Stimulated activated naive CD4-positive, alpha-beta T cell treated with Interleukin-2 at 50 U/mL for 16 hours (primary cell): ENCODE measurements around the gene IL18BP.
A peak's percentile ranks its signal among the peaks of the same experiment; 100 is the strongest.

Experiments used
- DNase-seq: peaks from one replicate; lab custom pipeline; 2025; lab: John Stamatoyannopoulos, UW

IL18BP gene

GRCh38 chr11:71998649-71999310 is at the start of gene IL18BP:
IL18BP (plus strand) TSS chr11:71998909; CDS start chr11:71999985, 1,076 bp downstream.
- DNase-seq: peak; percentile 3

DNA sequence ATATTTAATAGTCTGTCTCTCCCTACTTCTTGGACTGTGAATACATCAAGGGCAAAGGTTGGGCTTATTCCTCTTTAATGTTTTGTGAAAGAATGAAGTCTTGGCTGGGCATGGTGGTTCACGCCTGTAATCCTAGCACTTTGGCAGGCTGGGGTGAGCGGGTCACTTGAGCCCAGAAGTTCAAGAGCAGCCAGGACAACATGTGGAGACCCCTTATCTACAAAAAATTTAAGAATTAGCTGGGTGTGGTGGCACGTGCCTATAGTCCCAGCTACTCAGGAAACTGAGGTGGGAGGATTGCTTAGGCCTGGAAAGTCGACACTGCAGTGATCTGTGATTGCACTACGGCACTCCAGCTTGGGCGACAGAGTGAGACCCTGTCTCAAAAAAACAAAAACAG is 49.7 kb upstream of the IL18BP start:
- DNase-seq: no peak

- DNase-seq: no peak
These were observed 46.9 kb upstream of the IL18BP start for GRCh38 chr11:71951741-71952310.

- DNase-seq: no peak
These were observed 42.7 kb upstream of the IL18BP start for GRCh38 chr11:71955898-71956456.

DNA sequence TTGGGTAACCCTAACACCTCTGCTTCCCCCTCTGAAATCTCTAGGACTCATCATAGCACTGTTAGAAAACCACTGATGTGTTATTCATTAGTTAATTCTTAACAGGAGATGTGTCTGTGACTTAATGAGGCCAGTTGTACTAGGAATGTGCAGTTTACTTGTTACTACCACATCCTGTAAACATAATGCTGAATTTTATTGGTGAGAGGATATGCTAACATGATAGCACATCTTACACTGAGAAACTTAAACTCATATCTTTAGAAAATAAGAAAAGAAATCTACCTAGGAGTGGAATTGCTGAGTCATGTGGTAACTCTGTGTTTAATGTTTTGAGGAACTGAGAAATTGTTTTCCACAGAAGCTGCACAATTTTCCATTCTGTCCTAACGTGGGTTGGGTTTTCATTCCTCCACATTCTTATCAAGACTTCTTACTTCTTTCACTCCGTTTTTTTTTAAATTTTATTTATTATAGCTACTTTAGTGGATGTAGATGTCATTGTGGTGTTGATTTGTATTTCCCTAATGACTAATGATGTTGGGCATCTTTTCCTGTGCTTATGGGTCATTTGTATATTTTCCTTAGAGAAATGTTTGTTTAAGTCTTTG is 36.2 kb upstream of the IL18BP start:
- DNase-seq: no peak

DNA sequence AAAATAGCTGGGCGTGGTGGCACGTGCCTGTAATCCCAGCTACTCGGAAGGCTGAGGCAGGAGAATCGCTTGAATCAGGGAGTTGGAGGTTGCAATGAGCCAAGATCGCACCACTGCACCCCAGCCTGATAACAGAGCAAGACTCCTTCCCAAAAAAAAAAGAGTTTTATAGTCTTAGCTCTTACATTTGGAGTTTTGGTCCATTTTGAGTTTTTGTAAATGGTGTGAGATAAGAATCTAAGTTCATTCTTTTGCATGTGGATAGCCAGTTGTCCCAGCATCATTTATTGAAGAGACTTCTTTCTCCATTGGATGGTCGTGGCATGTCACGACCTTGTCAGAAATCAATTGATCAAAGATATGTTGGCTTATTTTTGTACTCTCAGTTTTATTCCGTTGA is 35.2 kb upstream of the IL18BP start:
- DNase-seq: no peak

DNA sequence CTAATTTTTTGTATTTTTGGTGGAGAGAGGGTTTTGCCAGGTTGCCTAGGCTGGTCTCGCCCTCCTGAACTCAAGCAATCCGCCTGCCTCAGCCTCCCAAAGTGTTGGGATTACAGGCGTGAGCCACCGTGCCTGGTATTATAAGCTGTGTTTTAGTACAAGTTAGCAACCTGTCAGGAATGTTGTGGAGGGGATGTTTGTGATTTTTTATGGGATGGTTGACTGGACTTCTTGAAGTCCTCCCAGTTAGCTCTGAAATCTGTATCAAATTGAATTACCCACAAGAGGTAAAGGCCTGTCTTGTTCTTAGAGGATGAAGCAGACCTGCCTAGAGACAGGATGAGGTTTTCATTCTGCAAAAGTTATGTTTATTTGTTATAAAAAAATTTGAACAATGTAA is 34.1 kb upstream of the IL18BP start:
- no peak for DNase-seq

- DNase-seq: no peak
These were observed 27.0 kb upstream of the IL18BP start for GRCh38 chr11:71971680-71972079.

GRCh38 chr11:71976551-71976950 is 22.2 kb upstream of the IL18BP start:
- no peak for DNase-seq

DNA sequence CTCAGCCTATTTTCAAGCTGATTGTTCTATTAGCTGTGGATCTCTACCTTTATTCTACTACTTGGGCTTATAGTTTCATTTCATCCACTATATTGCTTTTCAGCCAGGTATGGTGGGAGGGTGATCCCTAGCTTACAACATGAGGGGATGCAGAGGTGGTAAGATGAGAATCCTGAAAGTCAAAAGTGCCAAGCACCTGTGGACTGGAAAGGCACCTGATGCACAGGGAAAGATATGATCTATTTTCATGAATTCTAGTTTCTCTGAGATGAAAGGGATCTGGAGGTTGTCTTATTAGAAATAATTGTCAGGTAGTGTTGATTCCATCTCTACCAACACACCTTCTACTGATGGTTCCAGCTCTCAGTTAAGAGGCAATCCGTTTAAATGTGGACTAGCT is 21.6 kb upstream of the IL18BP start:
- DNase-seq: no peak

DNA sequence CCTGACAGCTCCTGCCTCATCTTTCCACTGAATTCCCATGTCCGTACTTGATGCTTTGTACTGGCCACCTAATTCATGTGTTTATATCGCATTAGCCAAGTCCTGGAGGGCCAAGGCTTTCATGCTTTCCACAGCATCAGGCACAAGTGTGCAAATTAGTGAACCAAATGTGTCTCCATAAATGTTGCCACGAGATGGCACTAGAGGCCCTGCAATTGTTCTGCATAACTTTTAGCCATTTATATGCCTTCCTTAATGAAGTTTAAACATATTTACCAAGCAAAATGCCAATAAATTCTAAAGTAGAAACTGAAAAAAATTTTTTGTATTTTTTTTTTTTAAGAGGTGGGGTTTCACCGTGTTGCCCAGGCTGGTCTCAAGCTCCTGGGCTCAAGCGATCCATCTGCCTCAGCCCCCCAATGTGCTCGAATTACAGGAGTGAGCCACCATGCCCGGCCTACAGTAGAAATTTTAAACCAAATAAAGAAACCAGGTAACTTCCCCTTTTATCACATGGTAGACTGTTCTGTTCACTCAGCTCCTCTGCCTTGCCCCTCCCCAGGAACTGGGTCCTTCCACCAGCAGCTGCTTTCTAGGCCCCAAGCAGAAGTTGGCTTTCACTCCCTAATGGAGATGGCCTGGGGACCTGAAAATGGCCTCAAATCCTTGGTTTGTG is 20.8 kb upstream of the IL18BP start:
- peak; percentile 31 for DNase-seq

DNA sequence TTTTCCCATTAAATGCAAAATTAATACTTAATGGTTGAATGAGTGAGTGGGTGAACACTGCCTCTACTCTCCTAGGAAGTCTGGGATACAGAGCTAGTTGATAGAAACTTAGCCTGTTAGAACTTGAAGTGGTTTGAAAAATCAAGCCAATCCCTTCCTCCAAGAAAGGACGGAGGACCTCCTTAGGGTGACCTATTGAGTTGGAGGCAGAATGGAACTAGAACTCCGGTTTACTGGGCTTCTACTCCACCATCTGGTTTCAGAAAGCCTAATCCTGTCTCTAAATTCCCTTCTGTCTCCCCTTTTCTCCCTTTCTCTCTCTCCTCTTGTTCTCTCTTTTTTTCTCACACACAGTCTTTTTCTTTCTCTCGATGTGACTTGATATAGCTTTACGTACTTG is 19.6 kb upstream of the IL18BP start:
- DNase-seq: no peak

DNA sequence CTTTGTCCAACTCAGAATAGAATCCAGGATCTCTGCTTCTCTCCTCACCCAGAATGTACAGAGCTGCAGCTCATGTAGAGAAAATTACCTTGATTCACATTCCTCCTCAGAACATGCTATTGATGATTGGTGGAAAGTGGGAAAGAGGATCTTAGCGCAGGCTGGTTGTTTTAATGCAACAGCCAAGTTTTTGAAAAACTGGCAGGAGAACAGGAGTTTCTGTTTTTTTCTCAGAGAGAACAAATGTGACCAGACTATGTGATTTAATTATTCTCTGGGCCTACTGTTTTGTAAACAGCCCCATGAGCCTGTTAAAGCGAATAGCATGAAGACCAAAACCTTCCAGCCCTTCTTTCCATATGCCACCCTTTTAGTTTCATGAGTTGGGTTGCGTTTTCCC is 19.1 kb upstream of the IL18BP start:
- DNase-seq: no peak

DNA sequence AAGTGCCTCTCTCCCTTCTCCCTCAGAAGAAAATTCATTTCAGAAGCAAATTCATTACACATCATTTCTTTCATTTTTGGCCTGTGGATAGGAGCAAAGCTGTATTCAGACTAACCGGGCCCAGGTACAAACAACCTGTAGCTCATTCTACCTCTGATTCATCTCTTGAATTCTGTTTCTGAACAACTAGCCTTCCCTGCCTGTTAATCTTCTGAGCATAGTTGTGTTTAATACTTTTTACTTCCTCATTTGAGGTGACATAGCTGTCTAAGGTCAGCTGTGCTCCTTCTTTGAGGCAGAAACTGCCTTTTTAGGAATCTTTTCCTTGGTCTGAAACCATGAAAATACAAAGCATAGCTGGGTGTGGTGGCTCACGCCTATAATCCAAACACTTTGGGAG is 12.6 kb upstream of the IL18BP start:
- DNase-seq: no peak

DNA sequence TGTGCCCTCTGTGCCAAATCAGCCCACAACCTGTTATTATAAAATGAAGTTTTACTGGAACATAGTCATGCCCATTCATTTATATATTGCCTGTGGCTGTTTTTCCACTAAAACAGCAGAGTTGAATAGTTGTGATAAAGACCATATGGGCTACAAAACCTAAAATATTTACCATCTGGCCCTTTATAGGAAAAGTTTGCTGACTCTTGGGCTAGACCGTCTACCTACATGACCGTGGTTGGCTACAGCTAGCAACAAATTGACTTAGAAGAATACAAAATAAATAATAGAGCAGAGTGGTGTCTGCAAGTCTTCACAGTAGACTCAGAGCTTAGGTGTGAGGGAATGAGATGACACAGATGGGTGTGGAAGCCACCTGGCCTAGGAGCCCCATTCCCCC is 11.2 kb upstream of the IL18BP start:
- no peak for DNase-seq

DNA sequence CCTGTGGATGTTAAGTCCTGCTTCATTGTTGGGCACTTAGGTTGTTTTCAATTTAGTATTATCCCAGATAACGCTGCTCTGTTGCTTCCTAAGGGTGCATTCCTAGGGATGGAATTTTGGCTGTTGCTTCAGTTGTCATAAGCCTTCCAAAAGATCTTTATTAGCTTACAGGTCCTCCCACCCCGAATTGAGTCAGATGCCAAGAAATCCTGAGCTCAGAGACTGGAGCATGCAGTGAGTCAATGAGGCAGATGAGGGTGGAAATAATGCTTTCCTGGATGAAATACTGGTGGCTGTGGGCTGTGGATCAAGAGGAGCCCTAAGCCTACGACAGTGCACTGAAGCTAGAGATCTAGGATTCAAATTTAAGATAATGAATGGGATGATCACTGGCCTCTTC is 10.7 kb upstream of the IL18BP start:
- DNase-seq: no peak

GRCh38 chr11:71990701-71991100 is 8.0 kb upstream of the IL18BP start:
- no peak for DNase-seq

DNA sequence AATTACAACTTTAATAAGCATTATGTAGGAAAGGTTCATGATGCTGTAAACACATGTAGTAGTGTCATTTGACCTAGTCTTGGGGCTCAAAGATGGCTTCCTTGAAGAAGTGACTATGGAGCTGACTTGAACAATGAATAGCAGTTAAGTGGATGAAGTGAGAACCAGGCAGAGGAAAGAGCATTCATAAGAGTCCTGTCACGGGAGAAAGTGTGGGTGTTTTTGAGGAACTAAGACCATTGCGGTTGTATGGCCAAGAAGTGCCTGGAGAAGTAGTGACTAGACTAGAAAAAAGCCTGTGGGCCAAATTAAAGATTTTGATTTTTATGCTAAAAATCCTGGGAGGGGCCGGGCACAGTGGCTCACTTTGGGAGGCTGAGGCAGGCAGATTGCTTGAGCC is 7.2 kb upstream of the IL18BP start:
- no peak for DNase-seq

- DNase-seq: no peak
These were observed 6.5 kb upstream of the IL18BP start for GRCh38 chr11:71992136-71992730.

DNA sequence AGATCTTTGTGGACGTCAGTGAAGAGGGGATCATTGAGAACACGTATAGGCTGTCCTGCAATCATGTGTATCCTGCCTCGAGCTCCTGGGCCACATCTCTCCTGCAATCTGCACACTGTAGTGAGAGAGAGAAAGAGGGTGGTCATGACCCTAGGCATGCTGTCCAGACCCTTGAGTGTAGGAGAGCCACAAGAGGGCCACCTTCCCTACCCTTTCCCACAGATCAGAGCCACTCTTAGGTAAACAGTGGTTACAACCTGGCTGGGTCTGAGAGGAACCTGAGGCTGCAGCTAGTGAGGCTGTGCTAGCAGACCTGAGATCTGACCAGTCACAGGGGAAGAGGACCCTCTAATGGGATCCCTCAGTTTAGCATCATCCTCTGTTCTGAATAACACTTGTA is 3.9 kb upstream of the IL18BP start:
- DNase-seq: no peak

GRCh38 chr11:71995726-71996291 is 2.9 kb upstream of the IL18BP start:
- DNase-seq: no peak

DNA sequence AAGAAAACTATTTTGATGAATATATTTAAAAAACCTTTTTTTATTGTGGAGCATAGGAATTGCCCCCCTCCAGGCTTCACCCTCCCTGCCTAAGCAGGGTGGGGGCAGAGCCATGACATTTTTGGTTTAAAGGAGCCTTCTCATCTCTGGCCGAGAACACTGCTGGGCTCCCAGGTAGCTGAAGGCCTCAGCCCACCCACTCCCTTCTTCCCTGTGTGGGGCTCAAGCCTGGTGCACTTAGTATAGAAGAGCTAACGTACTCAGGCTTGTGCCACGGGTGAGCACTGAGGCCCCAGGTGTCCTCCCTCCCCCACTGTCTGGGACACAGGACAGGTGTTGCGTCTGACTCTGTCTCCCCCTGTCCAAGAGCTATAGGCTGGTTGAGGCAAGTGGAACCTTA is 2.2 kb upstream of the IL18BP start:
- DNase-seq: no peak
